Measurements from ENCODE around the gene TRIM41. TPM values are rescaled to one million over a fixed set of nuclear protein-coding genes. Genes with fewer than 3 reads are reported as not detected.

The TRIM41 gene
- polyA plus RNA-seq, 1 donor from 2014 or later, result 32.1 TPM

DNA sequence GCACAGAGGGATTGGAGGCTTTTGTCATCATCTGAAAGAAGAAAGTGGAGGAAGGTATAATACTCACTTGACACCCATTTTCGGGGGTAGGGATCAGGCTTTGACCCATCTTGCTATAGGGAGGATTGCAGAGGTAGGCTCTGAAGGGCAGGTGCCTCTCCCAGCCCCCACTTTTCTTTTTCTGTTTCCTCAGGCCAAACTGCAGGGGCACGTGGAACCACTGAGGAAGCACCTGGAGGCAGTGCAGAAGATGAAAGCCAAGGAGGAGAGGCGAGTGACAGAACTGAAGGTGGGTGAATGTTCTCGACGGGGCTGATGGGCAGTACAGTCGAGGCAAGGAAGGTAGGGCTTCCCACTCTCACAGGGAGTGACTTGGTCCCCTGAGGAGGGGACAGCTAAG lies 7.5 kb downstream of the TRIM41 start:
- Histone ChIP-seq H3K36me3 (ENCODE audit: insufficient read depth, low read length) (no peaks in the 10 kb centered on the region), H3K4me3 (ENCODE audit: low read length) (no peak overlapping the region), H3F3A (ENCODE audit: insufficient read depth, low read length, poor library complexity, severe bottlenecking) (no peaks in the 10 kb centered on the region), H3K9ac (ENCODE audit: low read length) (no peak overlapping the region), H3K9me3 (ENCODE audit: low read length) (no peaks in the 10 kb centered on the region), H3K27me3 (ENCODE audit: insufficient read depth, low read depth, low read length) (no peaks in the 10 kb centered on the region), H3K4me2 (ENCODE audit: low read length) (no peak overlapping the region), H4K20me1 (ENCODE audit: insufficient read depth) (no peaks in the 10 kb centered on the region), H2AFZ (ENCODE audit: low read depth, low read length) (no peak overlapping the region), H3K27ac (ENCODE audit: low read length) (no peak overlapping the region), H3K79me2 (replicated peaks; ENCODE audit: insufficient read depth, low read length) (peaks cover 7% of the 10 kb centered on the region), H3K9me2 (ENCODE audit: insufficient read depth, low read length) (no peaks in the 10 kb centered on the region)
- no peak for TF ChIP-seq EP300 (conservative IDR thresholded peaks at IDR 0.05; ENCODE audit: poor library complexity, severe bottlenecking)

DNA sequence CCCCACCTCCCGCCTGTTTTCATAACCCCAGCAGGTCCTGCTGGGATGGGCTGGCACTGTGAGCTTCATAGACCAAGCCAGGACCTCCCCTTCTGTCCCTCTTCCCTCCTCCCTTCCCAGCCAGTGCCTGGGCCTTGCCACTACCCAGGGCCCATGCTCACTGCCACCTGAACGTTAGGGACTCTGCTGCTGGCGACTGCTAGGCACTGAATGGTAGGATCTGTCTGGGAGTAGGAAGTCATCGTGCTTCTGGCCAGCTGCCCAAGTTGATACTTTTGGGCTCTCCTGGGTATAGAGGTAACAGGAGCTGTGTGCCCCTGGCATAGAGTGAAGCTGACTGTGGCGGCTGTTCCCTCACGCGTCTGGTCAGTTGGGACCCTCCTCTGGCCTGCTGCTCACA lies 8.4 kb downstream of the TRIM41 start:
- Histone ChIP-seq H3F3A (ENCODE audit: insufficient read depth, low read length, poor library complexity, severe bottlenecking) (no peaks in the 10 kb centered on the region), H4K20me1 (ENCODE audit: insufficient read depth) (no peaks in the 10 kb centered on the region), H3K9ac (ENCODE audit: low read length) (no peak overlapping the region), H3K9me3 (ENCODE audit: low read length) (no peaks in the 10 kb centered on the region), H3K4me3 (ENCODE audit: low read length) (no peak overlapping the region), H3K4me2 (ENCODE audit: low read length) (no peak overlapping the region), H3K27ac (ENCODE audit: low read length) (no peak overlapping the region), H2AFZ (ENCODE audit: low read depth, low read length) (no peak overlapping the region), H3K79me2 (replicated peaks; ENCODE audit: insufficient read depth, low read length) (peaks cover 3% of the 10 kb centered on the region), H3K27me3 (ENCODE audit: insufficient read depth, low read depth, low read length) (no peaks in the 10 kb centered on the region), H3K9me2 (ENCODE audit: insufficient read depth, low read length) (no peaks in the 10 kb centered on the region), H3K36me3 (ENCODE audit: insufficient read depth, low read length) (no peaks in the 10 kb centered on the region)
- no peak for TF ChIP-seq TAF1 (IDR thresholded peaks at IDR 0.05; ENCODE audit: low read depth)
- no peak for TF ChIP-seq RAD21 (conservative IDR thresholded peaks at IDR 0.05)
- TF ChIP-seq SMC3 (conservative IDR thresholded peaks at IDR 0.05; ENCODE audit: poor library complexity), result no peak
- no peak for TF ChIP-seq MXI1 (conservative IDR thresholded peaks at IDR 0.05; ENCODE audit: poor library complexity, severe bottlenecking)
- TF ChIP-seq EZH2 (IDR thresholded peaks at IDR 0.05; ENCODE audit: borderline replicate concordance, insufficient read depth, low read length, poor library complexity, severe bottlenecking), result no peak
- TF ChIP-seq EP300 (conservative IDR thresholded peaks at IDR 0.05; ENCODE audit: poor library complexity, severe bottlenecking), result no peak
- no peak for TF ChIP-seq POLR2AphosphoS5 (IDR thresholded peaks at IDR 0.05)
- TF ChIP-seq, protein P1, sequence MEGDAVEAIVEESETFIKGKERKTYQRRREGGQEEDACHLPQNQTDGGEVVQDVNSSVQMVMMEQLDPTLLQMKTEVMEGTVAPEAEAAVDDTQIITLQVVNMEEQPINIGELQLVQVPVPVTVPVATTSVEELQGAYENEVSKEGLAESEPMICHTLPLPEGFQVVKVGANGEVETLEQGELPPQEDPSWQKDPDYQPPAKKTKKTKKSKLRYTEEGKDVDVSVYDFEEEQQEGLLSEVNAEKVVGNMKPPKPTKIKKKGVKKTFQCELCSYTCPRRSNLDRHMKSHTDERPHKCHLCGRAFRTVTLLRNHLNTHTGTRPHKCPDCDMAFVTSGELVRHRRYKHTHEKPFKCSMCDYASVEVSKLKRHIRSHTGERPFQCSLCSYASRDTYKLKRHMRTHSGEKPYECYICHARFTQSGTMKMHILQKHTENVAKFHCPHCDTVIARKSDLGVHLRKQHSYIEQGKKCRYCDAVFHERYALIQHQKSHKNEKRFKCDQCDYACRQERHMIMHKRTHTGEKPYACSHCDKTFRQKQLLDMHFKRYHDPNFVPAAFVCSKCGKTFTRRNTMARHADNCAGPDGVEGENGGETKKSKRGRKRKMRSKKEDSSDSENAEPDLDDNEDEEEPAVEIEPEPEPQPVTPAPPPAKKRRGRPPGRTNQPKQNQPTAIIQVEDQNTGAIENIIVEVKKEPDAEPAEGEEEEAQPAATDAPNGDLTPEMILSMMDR (IDR thresholded peaks at IDR 0.05; ENCODE audit: poor library complexity, severe bottlenecking), result no peak
- TF ChIP-seq, protein P2, sequence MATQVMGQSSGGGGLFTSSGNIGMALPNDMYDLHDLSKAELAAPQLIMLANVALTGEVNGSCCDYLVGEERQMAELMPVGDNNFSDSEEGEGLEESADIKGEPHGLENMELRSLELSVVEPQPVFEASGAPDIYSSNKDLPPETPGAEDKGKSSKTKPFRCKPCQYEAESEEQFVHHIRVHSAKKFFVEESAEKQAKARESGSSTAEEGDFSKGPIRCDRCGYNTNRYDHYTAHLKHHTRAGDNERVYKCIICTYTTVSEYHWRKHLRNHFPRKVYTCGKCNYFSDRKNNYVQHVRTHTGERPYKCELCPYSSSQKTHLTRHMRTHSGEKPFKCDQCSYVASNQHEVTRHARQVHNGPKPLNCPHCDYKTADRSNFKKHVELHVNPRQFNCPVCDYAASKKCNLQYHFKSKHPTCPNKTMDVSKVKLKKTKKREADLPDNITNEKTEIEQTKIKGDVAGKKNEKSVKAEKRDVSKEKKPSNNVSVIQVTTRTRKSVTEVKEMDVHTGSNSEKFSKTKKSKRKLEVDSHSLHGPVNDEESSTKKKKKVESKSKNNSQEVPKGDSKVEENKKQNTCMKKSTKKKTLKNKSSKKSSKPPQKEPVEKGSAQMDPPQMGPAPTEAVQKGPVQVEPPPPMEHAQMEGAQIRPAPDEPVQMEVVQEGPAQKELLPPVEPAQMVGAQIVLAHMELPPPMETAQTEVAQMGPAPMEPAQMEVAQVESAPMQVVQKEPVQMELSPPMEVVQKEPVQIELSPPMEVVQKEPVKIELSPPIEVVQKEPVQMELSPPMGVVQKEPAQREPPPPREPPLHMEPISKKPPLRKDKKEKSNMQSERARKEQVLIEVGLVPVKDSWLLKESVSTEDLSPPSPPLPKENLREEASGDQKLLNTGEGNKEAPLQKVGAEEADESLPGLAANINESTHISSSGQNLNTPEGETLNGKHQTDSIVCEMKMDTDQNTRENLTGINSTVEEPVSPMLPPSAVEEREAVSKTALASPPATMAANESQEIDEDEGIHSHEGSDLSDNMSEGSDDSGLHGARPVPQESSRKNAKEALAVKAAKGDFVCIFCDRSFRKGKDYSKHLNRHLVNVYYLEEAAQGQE (IDR thresholded peaks at IDR 0.05; ENCODE audit: borderline replicate concordance), result no peak

DNA sequence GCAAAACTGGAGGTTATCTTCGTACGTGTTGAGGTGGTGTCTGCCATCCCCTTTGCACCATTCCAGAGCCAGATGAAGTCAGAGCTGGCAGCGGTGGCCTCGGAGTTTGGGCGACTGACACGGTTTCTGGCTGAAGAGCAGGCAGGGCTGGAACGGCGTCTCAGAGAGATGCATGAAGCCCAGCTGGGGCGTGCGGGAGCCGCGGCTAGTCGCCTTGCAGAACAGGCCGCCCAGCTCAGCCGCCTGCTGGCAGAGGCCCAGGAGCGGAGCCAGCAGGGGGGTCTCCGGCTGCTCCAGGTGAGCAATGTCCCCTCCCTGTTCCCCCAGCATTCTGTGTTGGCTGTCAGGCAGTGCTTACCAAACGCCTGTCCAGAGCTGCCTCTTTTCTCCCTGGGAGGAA lies 9.5 kb downstream of the TRIM41 start:
- Histone ChIP-seq H3F3A (ENCODE audit: insufficient read depth, low read length, poor library complexity, severe bottlenecking) (no peaks in the 10 kb centered on the region), H3K79me2 (replicated peaks; ENCODE audit: insufficient read depth, low read length) (peaks cover under 1% of the 10 kb centered on the region), H4K20me1 (ENCODE audit: insufficient read depth) (no peaks in the 10 kb centered on the region), H3K27ac (ENCODE audit: low read length) (no peak overlapping the region), H3K4me3 (ENCODE audit: low read length) (no peak overlapping the region), H3K4me2 (ENCODE audit: low read length) (no peak overlapping the region), H3K9ac (ENCODE audit: low read length) (no peak overlapping the region), H3K27me3 (ENCODE audit: insufficient read depth, low read depth, low read length) (no peaks in the 10 kb centered on the region), H3K9me2 (ENCODE audit: insufficient read depth, low read length) (no peaks in the 10 kb centered on the region), H2AFZ (ENCODE audit: low read depth, low read length) (no peak overlapping the region), H3K36me3 (ENCODE audit: insufficient read depth, low read length) (peaks cover 6% of the 10 kb centered on the region), H3K9me3 (ENCODE audit: low read length) (no peaks in the 10 kb centered on the region)
- TF ChIP-seq EP300 (conservative IDR thresholded peaks at IDR 0.05; ENCODE audit: poor library complexity, severe bottlenecking), result no peak
- TF ChIP-seq, protein P1 (IDR thresholded peaks at IDR 0.05; ENCODE audit: poor library complexity, severe bottlenecking), result no peak
- TF ChIP-seq TAF1 (IDR thresholded peaks at IDR 0.05; ENCODE audit: low read depth), result no peak
- TF ChIP-seq MXI1 (conservative IDR thresholded peaks at IDR 0.05; ENCODE audit: poor library complexity, severe bottlenecking), result no peak
- TF ChIP-seq, protein P2 (IDR thresholded peaks at IDR 0.05; ENCODE audit: borderline replicate concordance), result no peak
- TF ChIP-seq POLR2AphosphoS5 (IDR thresholded peaks at IDR 0.05), result no peak
- no peak for TF ChIP-seq RAD21 (conservative IDR thresholded peaks at IDR 0.05)
- TF ChIP-seq SMC3 (conservative IDR thresholded peaks at IDR 0.05; ENCODE audit: poor library complexity), result no peak
- TF ChIP-seq EZH2 (IDR thresholded peaks at IDR 0.05; ENCODE audit: borderline replicate concordance, insufficient read depth, low read length, poor library complexity, severe bottlenecking), result no peak

All from neural cell (in vitro differentiated cells).